ENCODE results near the gene RABGGTB. TPM values are rescaled to one million over a fixed set of nuclear protein-coding genes. Genes with fewer than 3 reads are reported as not detected.
"Not testable (repeated sequence)": the region's sequence is repeated elsewhere in the genome, so short reads cannot be mapped to it uniquely, and the experiment has no call there.

Gene RABGGTB
- total RNA-seq: 10 to 100 TPM; 48.7 to 74.5 (median 62.6) TPM

- DNase-seq (peak; percentile 92 to 95), ATAC-seq (peak; percentile 96 to 97)
- peaks cover 44% of the 10 kb centered on the region in 2 donors for H3K4me1 ChIP-seq
- H3K36me3 ChIP-seq: peaks cover 0 to 9% of the 10 kb centered on the region in 2 donors
- in situ Hi-C loops (cut with MboI; ENCODE audit: low sequenced_read_pairs in 4 of 4) (loop anchor here in 2 of 4 donors (5.0 to 10.0 kb wide), 2 partner anchors 59 to 61 kb away; partner anchors contain the start of gene ACADM (in 1 of the 2)), intact Hi-C loops (cut with DNase I; ENCODE audit: low total_unique reads) (loop anchor here (1.0 kb wide), 1 partner anchor 62 kb away; the partner anchor contains the start of gene ACADM)
- H3K9me3 ChIP-seq: no peaks in the 10 kb centered on the region
- no peaks in the 10 kb centered on the region for H3K27me3 ChIP-seq
- TF ChIP-seq POLR2A (IDR thresholded peaks at IDR 0.05) (peak; percentile 88 to 92), CTCF (IDR thresholded peaks at IDR 0.05 in 4 of 5, conservative IDR thresholded peaks at IDR 0.05 in 1 of 5) (no peak)
- peak within 1 kb of the TSS; percentile 71 to 89 (median 83) for H3K4me3 ChIP-seq
- H3K27ac ChIP-seq: peak within 1 kb of the TSS; percentile 88 to 96 (median 92)
Measured at GRCh38 chr1:75785983-75786853, at the start of gene RABGGTB. RABGGTB (plus strand) TSS chr1:75786256; CDS start chr1:75786272, 16 bp downstream.

- Histone ChIP-seq H3K4me1 (no peaks in the 10 kb centered on the region), H3K36me3 (peaks cover 0 to 85% of the 10 kb centered on the region in 2 donors), H3K4me3 (no peak overlapping the region), H3K27me3 (no peaks in the 10 kb centered on the region), H3K9me3 (no peaks in the 10 kb centered on the region), H3K27ac (no peak overlapping the region)
- DNase-seq (no peak), ATAC-seq (no peak)
- intact Hi-C loops (cut with DNase I; ENCODE audit: low total_unique reads) (no loop called here), in situ Hi-C loops (cut with MboI; ENCODE audit: low sequenced_read_pairs in 4 of 4) (no loop called here)
- TF ChIP-seq POLR2A (IDR thresholded peaks at IDR 0.05) (no peak), CTCF (IDR thresholded peaks at IDR 0.05 in 4 of 5, conservative IDR thresholded peaks at IDR 0.05 in 1 of 5) (no peak)
Measured at GRCh38 chr1:75742047-75742625, 43.9 kb upstream of the RABGGTB start.

- intact Hi-C loops (cut with DNase I; ENCODE audit: low total_unique reads): no loop called here
Measured at GRCh38 chr1:75745276-75745675, 40.8 kb upstream of the RABGGTB start.

GRCh38 chr1:75757210-75757609 is 28.8 kb upstream of the RABGGTB start:
- DNase-seq; intact Hi-C loops (cut with DNase I; ENCODE audit: low total_unique reads); H3K4me3 ChIP-seq; H3K4me1 ChIP-seq; H3K27me3 ChIP-seq; in situ Hi-C loops (cut with MboI; ENCODE audit: low sequenced_read_pairs in 4 of 4); H3K27ac ChIP-seq; ATAC-seq; H3K9me3 ChIP-seq: not testable (repeated sequence)
- peaks cover 0 to 44% of the 10 kb centered on the region in 2 donors for H3K36me3 ChIP-seq

More at GRCh38 chr1:75745276-75745675, 40.8 kb upstream of the RABGGTB start:
- Histone ChIP-seq H3K4me1 (no peaks in the 10 kb centered on the region), H3K4me3 (no peak overlapping the region), H3K27me3 (no peaks in the 10 kb centered on the region), H3K36me3 (peaks cover 0 to 56% of the 10 kb centered on the region in 2 donors), H3K27ac (no peak overlapping the region), H3K9me3 (no peaks in the 10 kb centered on the region)
- no peak for ATAC-seq
- in situ Hi-C loops (cut with MboI; ENCODE audit: low sequenced_read_pairs in 4 of 4): no loop called here
- TF ChIP-seq POLR2A (IDR thresholded peaks at IDR 0.05) (no peak), CTCF (IDR thresholded peaks at IDR 0.05 in 4 of 5, conservative IDR thresholded peaks at IDR 0.05 in 1 of 5) (no peak)
- no peak for DNase-seq

GRCh38 chr1:75758543-75758942 is 27.5 kb upstream of the RABGGTB start:
- ATAC-seq; H3K4me1 ChIP-seq; in situ Hi-C loops (cut with MboI; ENCODE audit: low sequenced_read_pairs in 4 of 4); intact Hi-C loops (cut with DNase I; ENCODE audit: low total_unique reads); H3K27me3 ChIP-seq; DNase-seq; H3K9me3 ChIP-seq; H3K27ac ChIP-seq; H3K4me3 ChIP-seq: not testable (repeated sequence)
- H3K36me3 ChIP-seq: peaks cover 0 to 38% of the 10 kb centered on the region in 2 donors

All from gastrocnemius medialis (tissue), 4 donors.